PC-3 (cell line): ENCODE data around the gene ARID1A.

Experiments
- CTCF ChIP-seq: fragments of 300-600 bp; sonication (generic); conservative IDR thresholded peaks from 2 replicates; pipeline ENCODE4 v1.5.1; 2017; ENCODE audit warnings: antibody characterized with exemption, low read depth, mild to moderate bottlenecking, low read length
- EZH2 ChIP-seq: fragments of 300-600 bp; sonication (generic); IDR thresholded peaks from one replicate; pipeline ENCODE4 v1.6.1; 2017; ENCODE audit warnings: antibody characterized with exemption, mild to moderate bottlenecking, low read length; ENCODE audit not compliant: unreplicated experiment
- EZH2phosphoT487 ChIP-seq: fragments of 300-600 bp; sonication (generic); IDR thresholded peaks from 2 replicates; pipeline ENCODE4 v1.6.1; 2018; ENCODE audit warnings: mild to moderate bottlenecking, antibody characterized with exemption, low read length, borderline replicate concordance

- TF ChIP-seq CTCF: no peak
- TF ChIP-seq EZH2phosphoT487: no peak
- no peak for TF ChIP-seq EZH2
Observed at GRCh38 chr1:26774462-26774861, 78.6 kb downstream of the ARID1A start.
